SHP77 (cell line): ENCODE data around the gene PKDCC.

Experiments
- DNase-seq, 2 experiments: peaks; one replicate each; lab custom pipeline; 2025; lab: John Stamatoyannopoulos, UW

Gene PKDCC

GRCh38 chr2:42105330-42106256 lies 57.8 kb downstream of the PKDCC start:
- DNase-seq = peak in 1 of 2 experiments; percentile 25

- DNase-seq = no peak
These were observed 58.5 kb downstream of the PKDCC start for GRCh38 chr2:42106257-42106816.

- DNase-seq = no peak
These were observed 59.6 kb downstream of the PKDCC start for GRCh38 chr2:42107249-42108042.
